SU-DHL-6 (cell line): ENCODE data around the gene HP.

Experiments
- H2AFZ ChIP-seq: fragments of 200-600 bp; sonication (generic); 2 replicates; pipeline ENCODE4 v1.6.1; 2014; ENCODE audit warnings: low read depth, mild to moderate bottlenecking, moderate library complexity, mixed read lengths, antibody characterized with exemption, low read length; ENCODE audit not compliant: severe bottlenecking
- H3F3A ChIP-seq: fragments of 200-600 bp; shearing (Covaris generic); 2 replicates; pipeline ENCODE4 v1.6.0; 2016; ENCODE audit warnings: antibody characterized with exemption, mild to moderate bottlenecking; ENCODE audit not compliant: insufficient read depth
- H3K27ac ChIP-seq: fragments of 200-600 bp; sonication (generic); 2 replicates; pipeline ENCODE4 v1.5.1; 2016; ENCODE audit warnings: low read depth, mild to moderate bottlenecking, low read length, moderate library complexity, mixed read lengths
- H3K27me3 ChIP-seq: fragments of 200-600 bp; sonication (generic), shearing (Covaris generic); 2 replicates; pipeline ENCODE4 v1.6.0; 2014; ENCODE audit warnings: mild to moderate bottlenecking, low read length
- H3K36me3 ChIP-seq: fragments of 200-600 bp; sonication (generic); 2 replicates; pipeline ENCODE4 v1.6.1; 2014; ENCODE audit warnings: mild to moderate bottlenecking, low read length, mixed read lengths
- H3K4me2 ChIP-seq: fragments of 300-600, 200-600 bp; shearing (Covaris generic), sonication (generic); 2 replicates; pipeline ENCODE4 v1.6.0; 2014; ENCODE audit warnings: low read length, low read depth, mild to moderate bottlenecking; ENCODE audit not compliant: poor library complexity, severe bottlenecking
- H3K4me3 ChIP-seq: fragments of 200-600 bp; sonication (generic); 2 replicates; pipeline ENCODE4 v1.5.1; 2014; ENCODE audit warnings: antibody characterized with exemption, low read length, mild to moderate bottlenecking, mixed read lengths; ENCODE audit not compliant: insufficient read depth, poor library complexity, severe bottlenecking
- H3K79me2 ChIP-seq: fragments of 200-600 bp; sonication (generic); 2 replicates; pipeline ENCODE4 v1.6.1; 2014; ENCODE audit warnings: mild to moderate bottlenecking, low read length, moderate library complexity; ENCODE audit not compliant: insufficient read depth
- H3K9ac ChIP-seq: fragments of 200-600 bp; sonication (generic); 2 replicates; pipeline ENCODE4 v1.7.0; 2014; ENCODE audit warnings: mild to moderate bottlenecking, low read length
- H3K9me2 ChIP-seq: fragments of 200-600 bp; sonication (generic); replicated peaks from 2 replicates; pipeline ENCODE4 v1.6.1; 2014; ENCODE audit warnings: low read length; ENCODE audit not compliant: insufficient read depth
- H3K9me3 ChIP-seq: fragments of 200-600 bp; sonication (generic); 2 replicates; pipeline ENCODE4 v1.6.1; 2014; ENCODE audit warnings: low read length, mixed read lengths; ENCODE audit not compliant: insufficient read depth
- H4K20me1 ChIP-seq: fragments of 200-600 bp; sonication (generic); 2 replicates; pipeline ENCODE4 v1.6.1; 2014; ENCODE audit warnings: low read depth, mild to moderate bottlenecking, antibody characterized with exemption, low read length, moderate library complexity, mixed read lengths
- EZH2phosphoT487 ChIP-seq: fragments of 200-600 bp; sonication (generic), shearing (Covaris generic); conservative IDR thresholded peaks from 2 replicates; pipeline ENCODE4 v1.6.1; 2018; ENCODE audit warnings: mild to moderate bottlenecking, antibody characterized with exemption, low read length, moderate library complexity, mixed read lengths
- TF ChIP-seq, protein P1 (sequence below): fragments of 200-600 bp; sonication (generic); IDR thresholded peaks from one replicate; pipeline ENCODE4 v1.5.1; 2017; ENCODE audit warnings: antibody characterized with exemption, mild to moderate bottlenecking, low read length, moderate library complexity; ENCODE audit not compliant: insufficient read depth, poor library complexity, severe bottlenecking

HP gene

DNA sequence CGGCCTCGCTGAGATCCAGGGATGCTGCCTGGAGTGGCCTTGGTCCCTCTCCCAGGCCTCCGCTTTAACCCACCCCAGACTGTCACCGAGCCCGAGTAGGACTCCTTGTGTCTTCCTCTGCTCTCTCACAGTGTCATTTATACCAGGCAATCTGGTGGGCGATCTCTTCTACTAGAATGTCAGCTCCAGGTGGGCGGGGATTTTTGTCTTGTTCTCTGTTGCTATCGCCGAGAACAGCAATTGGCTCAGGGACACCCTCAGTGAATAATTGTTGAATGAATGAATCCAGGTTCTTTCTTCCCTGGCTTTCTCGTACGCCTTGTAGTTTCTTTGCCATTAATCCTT, 39.9 kb downstream of the HP start:
- H4K20me1 ChIP-seq = no peaks in the 10 kb centered on the region
- no peaks in the 10 kb centered on the region for H3K9me3 ChIP-seq
- H3K9me2 ChIP-seq = no peaks in the 10 kb centered on the region
- peak overlapping the region; percentile 81 for H3K4me3 ChIP-seq
- no peaks in the 10 kb centered on the region for H3K27me3 ChIP-seq
- peak overlapping the region; percentile 91 for H3K4me2 ChIP-seq
- peaks cover 45% of the 10 kb centered on the region for H3K79me2 ChIP-seq
- TF ChIP-seq EZH2phosphoT487 = no peak
- TF ChIP-seq, protein P1, sequence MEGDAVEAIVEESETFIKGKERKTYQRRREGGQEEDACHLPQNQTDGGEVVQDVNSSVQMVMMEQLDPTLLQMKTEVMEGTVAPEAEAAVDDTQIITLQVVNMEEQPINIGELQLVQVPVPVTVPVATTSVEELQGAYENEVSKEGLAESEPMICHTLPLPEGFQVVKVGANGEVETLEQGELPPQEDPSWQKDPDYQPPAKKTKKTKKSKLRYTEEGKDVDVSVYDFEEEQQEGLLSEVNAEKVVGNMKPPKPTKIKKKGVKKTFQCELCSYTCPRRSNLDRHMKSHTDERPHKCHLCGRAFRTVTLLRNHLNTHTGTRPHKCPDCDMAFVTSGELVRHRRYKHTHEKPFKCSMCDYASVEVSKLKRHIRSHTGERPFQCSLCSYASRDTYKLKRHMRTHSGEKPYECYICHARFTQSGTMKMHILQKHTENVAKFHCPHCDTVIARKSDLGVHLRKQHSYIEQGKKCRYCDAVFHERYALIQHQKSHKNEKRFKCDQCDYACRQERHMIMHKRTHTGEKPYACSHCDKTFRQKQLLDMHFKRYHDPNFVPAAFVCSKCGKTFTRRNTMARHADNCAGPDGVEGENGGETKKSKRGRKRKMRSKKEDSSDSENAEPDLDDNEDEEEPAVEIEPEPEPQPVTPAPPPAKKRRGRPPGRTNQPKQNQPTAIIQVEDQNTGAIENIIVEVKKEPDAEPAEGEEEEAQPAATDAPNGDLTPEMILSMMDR = no peak
- H3K27ac ChIP-seq = peak overlapping the region; percentile 64
- no peaks in the 10 kb centered on the region; the same call in 1 of the 2 replicates for H3K36me3 ChIP-seq
- no peaks in the 10 kb centered on the region for H3F3A ChIP-seq
- H2AFZ ChIP-seq = peak overlapping the region; percentile 68
- H3K9ac ChIP-seq = peak overlapping the region; percentile 71

DNA sequence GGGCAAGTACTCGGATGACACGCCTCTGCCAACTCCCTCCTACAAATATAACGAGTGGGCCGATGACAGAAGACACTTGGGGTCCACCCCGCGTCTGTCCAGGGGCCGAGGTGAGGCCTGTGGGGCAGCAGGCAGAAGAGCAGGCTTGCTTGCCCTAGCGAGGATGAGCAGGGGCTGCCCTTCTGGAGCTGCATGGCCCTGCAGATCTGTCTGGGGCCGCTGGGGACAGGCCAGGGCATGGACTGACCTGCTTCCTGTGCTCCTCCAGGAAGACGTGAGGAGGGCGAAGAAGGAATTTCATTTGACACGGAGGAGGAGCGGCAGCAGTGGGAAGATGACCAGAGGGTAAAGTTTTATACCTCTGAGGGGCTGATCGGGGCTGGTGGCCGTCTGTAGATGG, 44.6 kb downstream of the HP start:
- Histone ChIP-seq H3F3A (no peaks in the 10 kb centered on the region), H3K27me3 (no peaks in the 10 kb centered on the region), H3K9me2 (no peaks in the 10 kb centered on the region), H3K79me2 (peaks cover 20% of the 10 kb centered on the region), H4K20me1 (no peaks in the 10 kb centered on the region), H3K36me3 (peaks cover 4% of the 10 kb centered on the region; the same call in 1 of the 2 replicates), H3K9ac (no peak overlapping the region), H3K4me3 (no peak overlapping the region), H3K4me2 (no peak overlapping the region), H3K27ac (no peak overlapping the region), H2AFZ (no peak overlapping the region), H3K9me3 (no peaks in the 10 kb centered on the region)
- TF ChIP-seq, protein P1 = no peak
- no peak for TF ChIP-seq EZH2phosphoT487

DNA sequence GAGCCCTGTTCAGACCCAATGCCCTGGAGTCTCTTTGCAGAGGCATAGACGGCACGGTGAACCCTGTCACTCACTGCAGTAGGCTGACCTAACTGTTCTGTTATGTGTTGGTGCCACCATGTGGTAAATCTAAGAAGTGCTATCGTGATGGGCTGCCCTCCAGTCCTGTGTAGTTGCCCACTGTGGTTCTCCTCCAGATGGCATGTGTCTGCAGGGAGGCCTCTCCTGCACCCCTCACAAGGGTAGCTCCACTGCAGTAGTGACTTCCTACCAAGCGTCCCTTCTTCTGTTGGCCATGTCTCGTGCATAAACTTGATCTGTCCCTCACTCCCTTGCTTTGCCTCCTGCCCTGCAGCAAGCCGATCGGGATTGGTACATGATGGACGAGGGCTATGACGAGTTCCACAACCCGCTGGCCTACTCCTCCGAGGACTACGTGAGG, 45.1 kb downstream of the HP start:
- Histone ChIP-seq H3K9ac (no peak overlapping the region), H3K9me2 (no peaks in the 10 kb centered on the region), H3K27ac (no peak overlapping the region), H3K4me2 (no peak overlapping the region), H3K4me3 (no peak overlapping the region), H3K9me3 (no peaks in the 10 kb centered on the region), H3F3A (no peaks in the 10 kb centered on the region), H3K36me3 (peaks cover 4% of the 10 kb centered on the region; the same call in 1 of the 2 replicates), H4K20me1 (no peaks in the 10 kb centered on the region), H3K27me3 (no peaks in the 10 kb centered on the region), H2AFZ (no peak overlapping the region), H3K79me2 (peaks cover 16% of the 10 kb centered on the region)
- TF ChIP-seq, protein P1 = peak; percentile 40
- TF ChIP-seq EZH2phosphoT487 = no peak
